ENCODE results near the gene LRRC61.

- TF ChIP-seq CTCF (optimal IDR thresholded peaks at IDR 0.05 in 1 of 3, IDR thresholded peaks at IDR 0.05 in 1 of 3, conservative IDR thresholded peaks at IDR 0.05 in 1 of 3; ENCODE audit: extremely low read depth in 1 of 3, insufficient read depth in 2 of 3, low read length in 3 of 3) = no peak
- TF ChIP-seq EZH2 (IDR thresholded peaks at IDR 0.05; ENCODE audit: low read length) = no peak
Observed at GRCh38 chr7:150381096-150381495, 57.9 kb downstream of the LRRC61 start.
